SH-SY5Y (cell line): ENCODE measurements around the gene MGAT5.

Source experiments
- GATA2 ChIP-seq: IDR thresholded peaks from 2 replicates; pipeline ENCODE4 v1.6.1; 2011; ENCODE audit warnings: mild to moderate bottlenecking, low read depth, low read length
- GATA3 ChIP-seq: IDR thresholded peaks from 2 replicates; pipeline ENCODE4 v1.6.1; 2011; ENCODE audit warnings: low read depth, mild to moderate bottlenecking, low read length, moderate library complexity

- TF ChIP-seq GATA2 = no peak
- no peak for TF ChIP-seq GATA3
These were observed 71.8 kb downstream of the MGAT5 start for GRCh38 chr2:134325696-134326095.
